HG02970 (cell line): ENCODE results near the gene PSME3IP1.

Source experiments
- ATAC-seq: cut with Tn5 transposase; IDR thresholded peaks from one replicate; pipeline ENCODE4 v1.9.1; 2021; ENCODE audit warnings: mild to moderate bottlenecking, moderate library complexity, moderate number of reproducible peaks; ENCODE audit not compliant: unreplicated experiment, low FRiP score

Gene PSME3IP1

DNA sequence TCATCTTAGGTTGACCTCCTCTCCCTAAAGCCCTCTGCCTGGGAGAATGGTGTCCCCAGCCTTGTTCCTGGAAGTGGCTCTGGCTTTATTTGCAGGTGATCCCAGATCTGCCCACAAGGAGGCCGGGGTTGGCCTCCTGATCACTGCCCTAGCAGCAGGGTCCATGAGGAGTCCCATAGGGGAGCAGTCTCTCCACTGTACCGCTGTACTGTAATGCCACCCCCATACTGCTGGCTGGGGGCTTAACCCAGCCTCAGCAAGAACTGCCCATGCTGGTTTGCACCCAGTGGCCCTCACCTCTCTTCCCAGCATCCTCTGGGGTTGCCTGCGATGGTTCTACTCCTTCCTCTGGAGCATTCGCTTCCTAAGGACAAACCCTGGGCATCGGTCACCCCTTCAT, 39.1 kb downstream of the PSME3IP1 start:
- ATAC-seq = no peak

DNA sequence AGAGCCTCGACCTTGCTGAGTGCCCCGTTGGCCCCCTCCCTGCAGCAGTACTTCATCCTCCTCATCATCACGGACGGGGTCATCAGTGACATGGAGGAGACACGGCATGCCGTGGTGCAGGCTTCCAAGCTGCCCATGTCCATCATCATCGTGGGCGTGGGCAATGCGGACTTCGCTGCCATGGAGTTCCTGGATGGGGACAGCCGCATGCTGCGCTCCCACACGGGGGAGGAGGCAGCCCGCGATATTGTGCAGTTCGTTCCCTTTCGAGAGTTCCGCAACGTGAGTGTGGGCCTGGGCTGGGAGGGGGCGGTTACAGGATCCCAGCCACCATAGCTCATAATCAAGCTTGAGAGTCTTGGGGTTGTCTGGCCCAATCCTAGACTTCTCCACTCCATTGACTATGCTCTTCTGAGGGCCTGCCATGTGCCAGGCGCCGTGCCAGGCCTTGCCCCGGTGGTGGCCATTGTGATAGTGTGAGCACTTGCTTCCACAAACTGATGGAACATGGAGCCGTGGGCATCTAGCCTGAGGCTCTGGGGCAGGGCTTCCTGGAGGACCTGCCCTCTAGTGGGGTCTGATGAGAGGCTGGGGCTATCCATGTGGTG, 39.7 kb downstream of the PSME3IP1 start:
- no peak for ATAC-seq

DNA sequence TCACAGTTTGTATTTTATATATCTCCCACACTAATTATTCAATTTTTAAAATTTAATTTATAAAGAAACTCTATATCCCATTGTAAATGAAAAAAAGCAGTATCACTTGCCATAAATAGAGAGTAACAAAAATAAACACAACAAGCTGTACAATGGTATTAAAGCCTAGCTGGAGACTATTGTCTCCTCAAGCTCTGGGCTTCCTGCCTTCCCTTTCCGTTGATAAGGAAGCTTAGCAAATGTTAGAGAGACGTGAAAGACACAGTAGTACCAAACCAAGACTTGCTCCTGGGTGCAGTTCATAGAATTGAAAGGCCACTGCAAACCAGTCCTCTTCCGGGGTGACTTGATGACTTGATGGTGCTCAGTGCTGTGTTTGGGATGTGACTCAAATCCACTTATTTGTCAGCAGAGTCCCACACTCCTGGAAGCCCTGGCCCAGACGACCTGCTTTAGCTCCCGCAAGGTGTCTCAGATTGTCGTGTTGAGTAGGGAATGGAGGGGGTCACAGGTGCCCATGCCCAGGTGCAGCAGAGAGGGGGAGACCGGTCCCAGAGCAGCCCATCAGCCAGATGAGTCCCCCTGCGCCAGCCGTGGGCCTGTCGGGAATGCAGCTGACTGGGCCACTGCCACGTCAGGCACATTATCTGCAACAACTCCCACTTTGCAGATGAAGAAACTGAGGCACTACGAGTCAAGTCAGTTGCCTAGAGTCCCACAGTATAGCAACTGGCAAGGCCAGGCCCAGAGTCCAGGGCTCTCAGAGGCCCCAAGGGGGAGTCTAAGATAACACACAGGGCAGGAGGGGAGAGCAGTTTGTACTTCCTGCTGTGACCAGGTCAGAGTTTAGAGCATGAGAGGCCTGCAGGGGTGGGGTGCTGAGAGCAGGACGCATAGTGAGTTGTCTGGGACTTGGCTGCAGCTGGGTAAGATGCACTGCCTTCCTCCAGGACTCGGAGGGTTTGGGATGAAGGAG, 40.5 kb downstream of the PSME3IP1 start:
- no peak for ATAC-seq

DNA sequence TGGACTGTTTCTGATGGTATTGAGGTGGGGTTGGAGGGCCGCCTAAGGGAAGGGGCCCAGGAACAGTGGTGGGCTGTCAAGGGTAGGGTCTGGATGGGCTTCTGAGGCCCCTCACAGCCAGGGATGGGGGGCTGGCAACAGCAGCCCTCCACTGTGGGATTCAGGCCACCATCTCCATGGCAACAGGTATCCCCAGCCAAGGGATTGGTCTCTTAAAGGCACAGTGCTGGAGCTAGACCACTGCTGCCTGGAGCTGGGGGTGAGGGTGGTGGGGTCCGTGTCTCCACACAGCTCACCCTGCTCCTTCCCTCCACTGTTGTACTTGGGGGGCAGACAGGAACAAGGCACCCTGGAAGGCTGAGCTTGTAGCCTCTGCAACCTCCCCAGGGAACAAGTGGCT, 41.8 kb downstream of the PSME3IP1 start:
- no peak for ATAC-seq

- no peak for ATAC-seq
Observed at GRCh38 chr16:57143149-57143921, 42.5 kb downstream of the PSME3IP1 start.

DNA sequence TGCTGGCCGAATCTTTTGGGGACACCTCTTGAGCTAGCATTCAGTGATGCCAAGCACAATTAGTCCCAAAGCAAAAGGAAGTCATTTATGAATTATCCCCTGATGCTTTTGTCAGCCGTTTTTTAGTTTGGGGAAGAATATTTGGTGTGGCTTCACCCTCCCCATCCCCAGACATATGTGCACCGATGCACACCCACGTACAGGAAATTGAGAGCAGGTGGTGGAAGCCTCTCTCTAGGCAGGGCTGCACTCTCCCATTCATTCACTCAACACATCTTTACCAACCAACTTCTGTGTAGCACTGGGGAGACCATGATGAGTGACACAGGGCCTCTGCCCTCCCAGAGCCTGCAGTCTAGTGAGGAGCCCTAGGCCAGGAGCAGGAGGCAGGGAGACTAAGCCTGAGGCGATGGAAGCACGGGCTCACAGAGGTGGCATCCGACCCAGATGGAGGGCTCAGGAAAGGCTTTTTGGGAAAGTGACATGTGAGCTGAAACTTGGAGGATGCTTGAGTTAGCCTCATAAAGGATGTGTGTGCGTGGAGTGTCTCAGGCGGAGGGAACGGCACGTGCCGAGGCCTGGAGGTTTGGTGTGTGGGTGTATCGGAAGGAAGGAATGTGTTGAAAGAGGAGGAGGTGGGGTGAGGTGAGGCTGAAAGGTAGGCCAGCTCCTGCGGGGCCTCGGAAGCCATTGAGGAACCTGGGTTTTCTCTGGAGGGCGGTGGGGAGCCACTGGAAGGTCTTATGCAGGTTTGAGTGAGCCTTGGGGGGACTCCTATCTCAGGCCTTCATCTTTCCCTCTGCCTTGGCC, 43.8 kb downstream of the PSME3IP1 start:
- no peak for ATAC-seq

DNA sequence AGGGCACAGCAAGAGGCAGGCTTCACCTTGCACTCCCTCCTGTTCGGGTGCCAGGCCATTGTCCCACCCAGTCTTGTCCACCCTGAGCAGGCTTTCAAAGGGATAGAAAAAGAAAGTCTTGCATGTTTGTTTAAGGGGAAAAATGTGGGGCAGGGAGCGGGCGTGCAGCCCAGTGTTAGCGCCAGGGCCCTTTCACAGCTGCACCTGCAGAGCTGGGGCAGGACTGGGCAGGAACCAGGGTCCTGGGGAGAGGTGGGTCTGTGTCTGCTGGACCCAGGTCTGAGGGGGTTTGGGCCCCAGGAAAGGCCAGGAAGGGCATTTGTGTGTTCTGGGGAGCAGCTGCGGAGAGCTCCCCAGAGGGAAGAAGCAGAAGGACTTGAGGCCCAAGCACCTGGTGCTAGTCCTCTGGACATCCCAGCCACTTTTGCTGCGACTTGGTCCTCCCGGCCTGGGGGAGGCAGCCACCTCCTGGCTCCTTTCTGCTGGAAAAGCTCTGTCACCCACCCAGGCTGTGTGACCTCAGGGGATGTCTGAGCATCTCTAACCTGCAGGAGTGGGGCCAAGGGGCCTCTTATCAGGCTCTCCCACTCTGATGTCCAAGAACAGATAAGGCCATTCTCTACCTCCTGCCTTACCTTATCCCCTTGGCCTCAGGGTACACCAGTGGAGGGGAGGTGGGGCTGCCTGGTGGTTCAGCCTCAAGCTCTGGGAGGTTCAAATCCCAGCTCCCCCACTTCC, 44.7 kb downstream of the PSME3IP1 start:
- ATAC-seq = no peak

DNA sequence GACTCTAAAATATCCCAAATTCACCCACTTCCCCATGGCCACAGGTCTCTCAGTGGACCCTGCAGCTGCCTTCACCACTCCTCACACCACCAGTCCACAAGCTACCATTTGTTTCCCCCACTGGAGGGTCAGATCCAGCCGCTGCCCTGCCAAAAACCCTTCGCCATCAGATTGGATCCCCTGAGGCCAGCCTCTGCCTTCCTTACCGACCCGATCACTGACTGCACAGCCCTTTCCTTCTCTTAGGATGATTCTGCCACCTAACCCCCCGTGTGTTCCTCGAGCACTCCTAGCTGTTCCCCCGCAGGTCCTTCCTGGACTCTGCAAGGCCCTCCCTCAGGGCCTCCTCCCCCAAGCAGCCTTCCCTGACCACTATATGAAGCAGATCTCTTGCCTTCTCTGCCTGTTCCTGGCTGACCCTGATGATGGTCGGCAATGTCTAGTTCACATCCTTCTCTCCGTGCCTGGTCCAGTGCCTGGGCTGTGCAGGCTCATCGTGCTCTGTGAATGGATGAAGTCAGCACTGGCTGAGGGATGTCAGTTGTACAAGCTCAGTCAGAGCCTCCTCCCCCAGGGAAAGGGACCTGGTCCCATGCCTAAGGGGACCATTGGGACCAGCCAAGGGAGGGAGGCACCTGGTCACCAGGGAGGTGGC, 47.4 kb downstream of the PSME3IP1 start:
- ATAC-seq = no peak

DNA sequence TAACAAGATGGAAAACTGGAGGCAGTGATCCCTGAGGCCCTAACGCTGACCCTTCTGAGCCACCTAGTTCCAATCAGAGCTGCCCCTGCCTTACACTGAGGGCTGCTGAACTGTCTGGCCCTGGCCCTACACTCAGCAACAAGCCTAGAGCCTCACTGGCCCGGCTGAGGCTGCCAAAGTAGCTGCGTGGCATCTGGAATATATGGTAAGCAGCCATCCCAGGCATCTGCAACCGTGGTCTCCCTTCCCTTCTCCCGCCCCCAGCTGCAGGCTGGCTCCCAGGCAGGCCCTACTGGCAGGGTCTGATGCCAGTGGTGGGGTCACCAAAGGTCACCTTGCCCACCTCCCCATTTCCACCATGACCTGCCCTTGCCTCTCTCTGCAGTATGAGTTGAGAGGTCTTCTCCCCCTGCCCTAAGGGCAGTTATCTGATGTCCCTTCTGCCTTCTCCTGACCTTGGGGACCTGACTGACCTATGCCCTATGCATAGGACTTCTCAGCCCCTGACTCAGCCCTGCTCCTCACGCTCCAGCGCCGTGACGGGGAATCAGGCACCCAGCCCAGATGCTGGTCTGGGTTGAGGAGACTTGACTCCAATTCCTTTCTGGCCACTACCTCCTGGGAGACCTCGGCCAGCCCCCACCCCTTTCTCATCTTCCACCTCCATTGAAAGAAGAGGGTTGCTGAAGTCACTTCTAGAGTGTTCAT, 48.1 kb downstream of the PSME3IP1 start:
- no peak for ATAC-seq

DNA sequence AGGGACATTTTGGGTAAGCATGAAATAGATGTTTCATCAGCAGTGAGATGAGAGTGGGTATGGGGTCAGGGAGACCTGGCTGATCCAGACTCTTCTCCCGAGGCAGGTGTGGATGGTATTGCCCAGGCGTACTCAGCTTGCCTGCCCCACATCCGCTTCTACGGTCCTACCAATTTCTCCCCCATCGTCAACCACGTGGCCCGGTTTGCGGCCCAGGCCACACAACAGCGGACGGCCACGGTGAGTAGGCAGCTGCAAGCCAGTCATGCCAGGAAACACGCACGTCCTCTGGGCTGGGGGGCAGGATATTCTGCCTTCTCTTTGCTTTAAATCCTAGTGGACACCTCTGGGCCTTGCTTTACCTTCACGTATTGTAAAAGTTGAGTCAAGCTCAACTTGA, 48.8 kb downstream of the PSME3IP1 start:
- no peak for ATAC-seq

DNA sequence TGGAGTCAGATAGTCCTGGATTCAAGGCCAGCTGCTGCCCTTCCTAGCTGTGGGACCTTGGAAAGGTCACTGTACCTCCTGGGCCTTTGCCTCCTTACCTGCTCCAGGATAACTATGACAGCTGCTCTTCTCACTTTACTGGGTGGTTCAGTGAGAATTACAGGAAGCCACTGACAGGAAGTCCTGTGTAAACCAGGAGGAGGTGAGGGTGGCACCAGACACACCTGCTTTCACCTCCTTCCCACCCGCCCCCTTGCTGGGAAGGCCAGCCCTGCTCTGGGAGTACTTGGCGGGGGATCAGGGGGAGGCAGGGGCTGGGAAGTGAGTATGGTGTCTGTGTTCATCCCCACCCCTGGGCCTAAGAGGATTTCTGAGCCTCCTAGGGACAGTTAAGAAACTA, 50.9 kb downstream of the PSME3IP1 start:
- ATAC-seq = no peak

DNA sequence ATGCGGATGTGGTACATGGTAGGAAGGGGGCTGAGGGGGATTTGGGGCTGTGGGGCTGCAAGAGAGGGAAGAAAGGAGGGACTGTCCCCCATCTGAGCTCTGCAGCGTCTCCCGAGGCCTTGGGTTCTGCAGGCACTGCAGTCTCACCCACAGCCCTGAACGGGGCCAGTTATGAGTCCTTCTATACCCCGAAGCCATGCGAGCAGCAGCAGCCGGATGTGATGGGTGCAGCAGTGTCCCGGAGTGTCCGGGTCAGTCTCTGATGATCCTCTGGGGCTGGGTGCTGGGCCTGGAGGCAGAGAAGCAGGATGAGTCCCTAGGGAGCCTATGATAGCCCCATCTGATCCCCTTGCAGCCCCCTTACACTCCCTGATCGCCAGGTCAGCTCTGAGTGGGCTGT, 52.0 kb downstream of the PSME3IP1 start:
- no peak for ATAC-seq

- no peak for ATAC-seq
Observed at GRCh38 chr16:57133031-57133430, 52.8 kb downstream of the PSME3IP1 start.

GRCh38 chr16:57132470-57132869, 53.4 kb downstream of the PSME3IP1 start:
- no peak for ATAC-seq

GRCh38 chr16:57131351-57131970, 54.4 kb downstream of the PSME3IP1 start:
- no peak for ATAC-seq

GRCh38 chr16:57130950-57131321, 54.9 kb downstream of the PSME3IP1 start:
- no peak for ATAC-seq

- no peak for ATAC-seq
Observed at GRCh38 chr16:57128771-57129389, 57.0 kb downstream of the PSME3IP1 start.

DNA sequence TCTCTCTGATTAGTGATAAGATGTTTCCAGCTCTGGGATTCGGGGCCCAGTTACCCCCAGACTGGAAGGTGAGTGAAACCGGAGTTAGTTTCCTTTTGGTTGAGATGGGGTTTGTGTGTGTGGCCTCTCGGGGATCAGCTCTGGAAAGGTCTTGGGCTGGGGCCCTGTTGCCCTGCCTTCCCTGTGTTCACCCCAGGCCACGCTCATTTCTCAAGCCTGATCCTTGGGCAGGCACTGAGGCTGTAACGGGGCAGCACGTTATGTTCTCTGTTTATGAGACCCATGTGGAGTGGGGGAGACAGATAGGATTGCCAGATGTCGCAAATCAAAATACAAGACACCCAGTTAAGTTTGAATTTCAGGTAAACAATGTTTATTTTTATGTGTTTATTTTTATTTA, 58.0 kb downstream of the PSME3IP1 start:
- ATAC-seq = no peak
